Tibial artery (tissue), 4 donors: ENCODE measurements around the gene BMP8B.

Experiments
- DNase-seq, 2 donors: peaks; one replicate each; pipeline ENCODE4 v3.0.0-alpha.2; 2019
- H3K27ac ChIP-seq, 2 donors: fragments of 200-600 bp; sonication (generic) in 1 of 2; 1 replicate in 1 of 2; 2 replicates in 1 of 2; pipeline ENCODE4 v1.5.1; 2018 to 2019; ENCODE audit warnings: mild to moderate bottlenecking in 1 of 2
- H3K27me3 ChIP-seq, 2 donors: fragments of 200-600 bp; sonication (generic) in 1 of 2; one replicate each; pipeline versions ENCODE4 v1.5.1 to v1.6.0; 2016 to 2019
- H3K36me3 ChIP-seq, 3 donors: fragments of 200-600 bp; sonication (generic) in 2 of 3; one replicate each; pipeline ENCODE4 v1.5.1; 2016 to 2019; ENCODE audit warnings: mild to moderate bottlenecking in 2 of 3
- H3K4me1 ChIP-seq, 4 donors: fragments of 200-600 bp; sonication (generic) in 2 of 4; 1 replicate in 3 of 4; 2 replicates in 1 of 4; pipeline ENCODE4 v1.5.1; 2016 to 2019
- H3K4me3 ChIP-seq, 2 donors: fragments of 200-600 bp; sonication (generic) in 1 of 2; 1 replicate in 1 of 2; 2 replicates in 1 of 2; pipeline ENCODE4 v1.5.1; 2018 to 2019; ENCODE audit warnings: mild to moderate bottlenecking in 2 of 2
- H3K9me3 ChIP-seq, 3 donors: fragments of 200-600 bp; sonication (generic) in 1 of 3; one replicate each; pipeline ENCODE4 v1.5.1; 2016 to 2019
- intact Hi-C: fragments of 100-400 bp; cut with DNase I; formaldehyde crosslinking; loops from one replicate; pipeline ENCODE4 v1.15.0; 2023; ENCODE audit warnings: low total_unique reads
- TF ChIP-seq, protein P1 (sequence below), 2 experiments: fragments of 200-600 bp in 1 of 2; fragments of 450-650 bp in 1 of 2; IDR thresholded peaks; one replicate each; pipeline ENCODE4 v1.5.1; 2017 to 2019; ENCODE audit warnings: antibody characterized with exemption in 2 of 2, mild to moderate bottlenecking in 1 of 2, moderate library complexity in 1 of 2

The BMP8B gene, protein sequence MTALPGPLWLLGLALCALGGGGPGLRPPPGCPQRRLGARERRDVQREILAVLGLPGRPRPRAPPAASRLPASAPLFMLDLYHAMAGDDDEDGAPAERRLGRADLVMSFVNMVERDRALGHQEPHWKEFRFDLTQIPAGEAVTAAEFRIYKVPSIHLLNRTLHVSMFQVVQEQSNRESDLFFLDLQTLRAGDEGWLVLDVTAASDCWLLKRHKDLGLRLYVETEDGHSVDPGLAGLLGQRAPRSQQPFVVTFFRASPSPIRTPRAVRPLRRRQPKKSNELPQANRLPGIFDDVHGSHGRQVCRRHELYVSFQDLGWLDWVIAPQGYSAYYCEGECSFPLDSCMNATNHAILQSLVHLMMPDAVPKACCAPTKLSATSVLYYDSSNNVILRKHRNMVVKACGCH

DNA sequence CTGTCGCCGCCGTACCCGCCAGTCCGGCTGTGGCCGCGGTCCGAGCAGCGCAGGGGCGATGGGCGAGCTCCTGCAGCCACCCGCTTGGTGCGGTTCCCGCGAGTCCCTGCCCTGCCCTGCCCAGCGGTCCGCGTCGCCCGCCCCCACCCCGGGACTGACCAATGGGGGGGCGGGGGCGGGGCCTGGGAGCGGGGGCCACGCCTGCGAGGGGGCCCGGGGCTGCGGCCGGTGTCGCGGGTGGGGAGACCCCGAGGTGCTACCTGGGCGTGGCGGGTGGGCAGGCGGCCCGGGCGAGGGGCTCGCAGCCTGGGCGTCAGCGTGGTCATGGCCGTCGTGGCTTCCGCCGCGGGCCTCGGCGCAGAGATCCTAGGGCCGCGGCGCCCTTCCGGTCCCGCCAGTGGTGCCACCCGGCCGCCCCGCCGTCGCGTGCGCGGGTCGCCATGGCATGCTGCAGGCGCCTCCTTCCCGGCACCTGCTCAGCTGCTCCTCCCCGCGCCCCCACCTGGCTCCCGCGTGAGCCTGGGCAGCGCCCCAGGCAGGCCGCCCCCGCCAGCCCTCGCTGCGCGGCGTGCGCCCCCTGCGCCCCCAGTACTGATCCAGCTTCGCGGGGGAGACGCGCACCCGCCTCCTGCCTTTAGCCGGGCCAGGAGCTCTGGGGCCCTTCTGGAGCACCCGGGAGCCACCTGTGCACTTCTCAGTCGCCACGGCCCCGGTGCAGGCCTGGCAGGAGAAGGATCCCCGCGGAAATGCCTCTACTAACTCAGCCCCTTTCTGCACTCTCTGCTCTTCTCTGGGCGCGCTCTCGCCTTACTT lies at the start of gene BMP8B:
TSS of gene BMP8B (minus strand) at position 108 of the 813 bp plus-strand sequence. CDS start 380 bp downstream, outside the sequence.
- Histone ChIP-seq H3K9me3 (no peaks in the 10 kb centered on the region), H3K27ac (no peak within 1 kb of the TSS), H3K4me1 (peaks cover 0 to 15% (median 7%) of the 10 kb centered on the region in 4 donors), H3K27me3 (peaks cover 0 to 52% of the 10 kb centered on the region in 2 donors), H3K4me3 (peak within 1 kb of the TSS; percentile 46 to 52), H3K36me3 (no peaks in the 10 kb centered on the region)
- DNase-seq: peak in 1 of 2 donors; percentile 38
- TF ChIP-seq, protein P1, sequence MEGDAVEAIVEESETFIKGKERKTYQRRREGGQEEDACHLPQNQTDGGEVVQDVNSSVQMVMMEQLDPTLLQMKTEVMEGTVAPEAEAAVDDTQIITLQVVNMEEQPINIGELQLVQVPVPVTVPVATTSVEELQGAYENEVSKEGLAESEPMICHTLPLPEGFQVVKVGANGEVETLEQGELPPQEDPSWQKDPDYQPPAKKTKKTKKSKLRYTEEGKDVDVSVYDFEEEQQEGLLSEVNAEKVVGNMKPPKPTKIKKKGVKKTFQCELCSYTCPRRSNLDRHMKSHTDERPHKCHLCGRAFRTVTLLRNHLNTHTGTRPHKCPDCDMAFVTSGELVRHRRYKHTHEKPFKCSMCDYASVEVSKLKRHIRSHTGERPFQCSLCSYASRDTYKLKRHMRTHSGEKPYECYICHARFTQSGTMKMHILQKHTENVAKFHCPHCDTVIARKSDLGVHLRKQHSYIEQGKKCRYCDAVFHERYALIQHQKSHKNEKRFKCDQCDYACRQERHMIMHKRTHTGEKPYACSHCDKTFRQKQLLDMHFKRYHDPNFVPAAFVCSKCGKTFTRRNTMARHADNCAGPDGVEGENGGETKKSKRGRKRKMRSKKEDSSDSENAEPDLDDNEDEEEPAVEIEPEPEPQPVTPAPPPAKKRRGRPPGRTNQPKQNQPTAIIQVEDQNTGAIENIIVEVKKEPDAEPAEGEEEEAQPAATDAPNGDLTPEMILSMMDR (IDR thresholded peaks at IDR 0.05): no peak
- intact Hi-C loops: no loop called here

DNA sequence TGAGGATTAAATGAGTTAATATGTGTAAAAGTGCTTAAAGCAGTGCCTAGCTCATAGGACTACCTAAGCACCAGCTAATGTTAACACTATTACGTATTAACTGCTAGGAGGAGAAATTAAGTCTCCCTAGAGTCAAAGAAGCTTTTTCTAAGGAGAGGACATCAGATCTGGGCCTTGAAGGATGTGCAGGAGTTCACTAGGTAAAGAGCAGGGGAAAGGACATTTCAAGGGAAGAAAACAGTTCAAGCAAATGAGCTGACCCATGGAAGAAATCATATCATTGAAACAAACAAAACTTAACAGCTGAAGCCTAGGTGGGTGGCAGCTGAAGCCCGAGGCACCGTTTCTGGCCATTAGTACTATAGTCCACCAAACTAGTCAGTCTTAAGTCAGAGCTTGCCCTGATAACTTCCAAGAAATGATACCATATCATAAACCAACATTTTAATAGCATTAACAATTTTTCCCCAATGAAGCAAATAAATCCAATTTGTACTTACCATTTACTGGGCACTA lies 48.0 kb upstream of the BMP8B start:
- Histone ChIP-seq H3K36me3 (peaks cover 34 to 56% (median 40%) of the 10 kb centered on the region in 3 donors), H3K27ac (no peak overlapping the region), H3K27me3 (peaks cover 0 to 4% of the 10 kb centered on the region in 2 donors), H3K4me3 (no peak overlapping the region), H3K9me3 (no peaks in the 10 kb centered on the region), H3K4me1 (no peaks in the 10 kb centered on the region)
- intact Hi-C loops: no loop called here
- TF ChIP-seq, protein P1 (IDR thresholded peaks at IDR 0.05): no peak
- no peak for DNase-seq

DNA sequence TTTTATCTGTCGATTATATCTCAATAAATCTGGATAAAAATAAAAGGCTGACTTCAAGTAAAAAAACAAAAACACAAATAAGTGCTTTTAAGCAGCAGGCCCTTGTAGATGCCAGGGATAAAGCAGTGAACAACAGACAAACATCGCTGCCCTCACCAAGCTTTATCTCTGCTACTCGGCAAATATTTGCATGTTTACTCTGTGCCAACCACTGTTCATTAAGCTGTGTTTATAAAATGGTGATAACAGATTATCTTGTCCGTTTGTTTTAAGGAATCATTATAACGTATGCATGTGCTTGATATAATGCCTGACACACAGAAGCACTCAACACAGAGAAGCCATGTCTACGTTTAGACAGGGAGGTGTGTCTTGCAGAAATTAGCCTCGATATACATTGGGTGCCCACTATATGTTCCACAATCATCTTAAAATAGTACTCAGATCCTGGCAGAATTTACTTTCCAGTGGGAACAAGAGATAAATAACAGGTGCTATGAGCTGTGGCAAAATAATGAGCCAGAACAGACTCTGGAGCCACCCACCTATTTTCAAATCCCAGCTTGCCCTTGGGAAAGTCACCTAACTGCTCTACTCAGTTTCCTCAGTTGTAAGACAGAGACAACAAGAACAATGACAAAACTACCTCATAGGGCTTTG lies 47.4 kb upstream of the BMP8B start:
- H3K4me1 ChIP-seq: no peaks in the 10 kb centered on the region
- DNase-seq: no peak
- TF ChIP-seq, protein P1 (IDR thresholded peaks at IDR 0.05): no peak
- peaks cover 28 to 50% (median 34%) of the 10 kb centered on the region in 3 donors for H3K36me3 ChIP-seq
- intact Hi-C loops: no loop called here
- H3K27me3 ChIP-seq: peaks cover 0 to 4% of the 10 kb centered on the region in 2 donors
- no peak overlapping the region for H3K27ac ChIP-seq
- no peaks in the 10 kb centered on the region for H3K9me3 ChIP-seq
- no peak overlapping the region for H3K4me3 ChIP-seq

DNA sequence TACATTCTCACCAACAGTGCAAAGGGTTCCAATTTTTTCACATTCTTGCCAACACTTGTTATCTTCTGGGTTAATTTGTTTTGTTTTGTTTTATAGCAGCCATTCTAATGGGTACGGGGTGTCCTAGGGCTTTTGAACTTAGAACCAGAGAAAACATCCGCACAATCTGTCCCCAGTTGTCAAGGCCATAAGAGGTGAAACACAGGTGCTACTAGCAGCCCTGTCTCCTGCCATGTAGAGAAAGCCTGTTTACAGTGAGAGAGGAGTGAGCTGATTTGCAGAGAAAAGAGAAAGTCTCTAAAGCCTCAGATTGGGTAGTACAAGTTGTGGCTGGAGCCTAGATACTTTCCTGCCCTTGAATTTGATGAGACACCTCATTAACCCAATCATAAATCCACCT lies 46.4 kb upstream of the BMP8B start:
- H3K36me3 ChIP-seq: peaks cover 19 to 40% (median 25%) of the 10 kb centered on the region in 3 donors
- intact Hi-C loops: no loop called here
- no peak for DNase-seq
- no peaks in the 10 kb centered on the region for H3K9me3 ChIP-seq
- TF ChIP-seq, protein P1 (IDR thresholded peaks at IDR 0.05): no peak
- no peak overlapping the region for H3K4me3 ChIP-seq
- no peaks in the 10 kb centered on the region for H3K4me1 ChIP-seq
- H3K27me3 ChIP-seq: peaks cover 0 to 9% of the 10 kb centered on the region in 2 donors
- no peak overlapping the region for H3K27ac ChIP-seq
